Mucosa of rectum (tissue), 2 donors: ENCODE measurements around the gene PDE6B.
"Not testable (repeated sequence)": the region's sequence is repeated elsewhere in the genome, so short reads cannot be mapped to it uniquely, and the experiment has no call there.

Experiments used
- H3K27ac ChIP-seq, 2 donors: one replicate each; pipeline ENCODE4 v1.7.0; 2013; ENCODE audit warnings: inconsistent platforms in 2 of 2, low read depth in 2 of 2, low read length in 2 of 2
- H3K27me3 ChIP-seq, 2 donors: one replicate each; pipeline ENCODE4 v1.7.0; 2013; ENCODE audit warnings: low read length in 2 of 2; ENCODE audit not compliant: control insufficient read depth in 2 of 2, insufficient read depth in 2 of 2
- H3K36me3 ChIP-seq, 2 donors: one replicate each; pipeline ENCODE4 v1.7.0; 2013; ENCODE audit warnings: low read length in 2 of 2; ENCODE audit not compliant: control insufficient read depth in 2 of 2, insufficient read depth in 2 of 2
- H3K4me1 ChIP-seq, 2 donors: one replicate each; pipeline ENCODE4 v1.7.0; 2013; ENCODE audit warnings: low read length in 2 of 2, mild to moderate bottlenecking in 1 of 2; ENCODE audit not compliant: control insufficient read depth in 2 of 2, insufficient read depth in 2 of 2
- H3K4me3 ChIP-seq, 2 donors: one replicate each; pipeline ENCODE4 v1.7.0; 2013; ENCODE audit warnings: low read length in 2 of 2
- H3K9ac ChIP-seq, 2 donors: one replicate each; pipeline ENCODE4 v1.7.0; 2013; ENCODE audit warnings: low read length in 2 of 2, low read depth in 1 of 2, mild to moderate bottlenecking in 1 of 2
- H3K9me3 ChIP-seq, 2 donors: one replicate each; pipeline ENCODE4 v1.7.0; 2013; ENCODE audit warnings: low read length in 2 of 2; ENCODE audit not compliant: control insufficient read depth in 2 of 2
- donor health status: healthy.
- donor health status: Normal muscosa, but diverticular disease.

The PDE6B gene

DNA sequence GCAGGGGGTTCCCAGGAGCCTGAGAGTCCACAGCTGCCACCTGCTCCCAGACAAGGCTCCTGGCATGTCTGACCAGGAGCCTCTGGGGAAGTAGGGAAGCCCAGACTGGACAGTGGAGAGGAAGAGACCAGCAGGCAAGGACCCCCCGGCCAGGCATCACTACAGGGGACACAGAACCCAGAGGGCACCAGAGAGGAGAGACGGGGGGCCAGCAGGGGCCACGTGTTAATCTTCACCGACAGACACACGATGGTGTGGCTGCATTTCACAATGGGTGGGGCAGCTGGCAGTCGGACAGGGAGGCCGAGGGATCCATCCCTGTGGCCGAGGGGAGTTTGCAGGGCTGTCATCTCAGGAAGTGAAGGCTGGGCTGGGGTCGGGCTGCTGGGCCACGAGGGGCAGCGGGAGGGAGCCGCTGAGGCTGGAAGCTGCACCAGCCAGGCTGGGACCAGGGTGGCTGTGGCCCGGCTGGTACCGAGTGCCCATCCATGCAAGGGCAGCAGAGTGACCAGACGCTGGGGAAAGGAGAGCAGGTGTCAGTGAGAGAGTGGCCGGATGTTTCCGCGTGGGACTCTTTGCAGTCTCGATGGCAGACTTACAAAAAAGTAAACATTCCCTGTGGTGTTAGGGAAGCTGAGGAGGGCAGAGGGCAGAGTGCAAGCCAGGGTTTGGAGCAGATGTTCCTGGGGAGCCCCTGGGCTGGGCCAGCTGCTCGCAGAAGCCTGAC lies 4.7 kb downstream of the PDE6B start:
- Histone ChIP-seq H3K9ac (no peak overlapping the region), H3K36me3 (no peaks in the 10 kb centered on the region), H3K27me3 (no peaks in the 10 kb centered on the region), H3K4me1 (no peaks in the 10 kb centered on the region), H3K4me3 (no peak overlapping the region), H3K27ac (no peak overlapping the region), H3K9me3 (no peaks in the 10 kb centered on the region)

DNA sequence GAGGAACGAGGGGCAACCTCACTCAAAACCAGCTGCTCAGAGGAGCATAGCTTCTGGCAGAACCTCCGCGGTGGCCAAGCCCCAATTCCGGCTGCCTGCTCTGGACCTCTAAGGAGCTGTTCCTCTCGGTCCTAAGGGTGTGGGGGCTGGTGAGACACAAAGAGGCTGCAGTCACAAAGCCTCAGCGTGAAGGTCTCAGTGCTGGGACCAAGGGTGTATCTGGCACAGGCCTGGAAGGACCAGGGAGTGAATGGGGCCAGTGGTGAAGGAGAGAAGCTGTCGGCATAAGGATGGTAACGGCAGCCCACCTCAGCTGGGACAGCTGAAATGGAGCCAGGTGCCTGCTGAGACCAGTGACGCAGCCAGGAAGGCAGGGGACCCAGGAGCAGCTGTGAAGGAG lies 5.3 kb downstream of the PDE6B start:
- H3K9ac ChIP-seq: no peak overlapping the region
- H3K4me1 ChIP-seq: no peaks in the 10 kb centered on the region
- no peak overlapping the region for H3K4me3 ChIP-seq
- no peaks in the 10 kb centered on the region for H3K9me3 ChIP-seq
- no peaks in the 10 kb centered on the region for H3K36me3 ChIP-seq
- no peaks in the 10 kb centered on the region for H3K27me3 ChIP-seq
- H3K27ac ChIP-seq: no peak overlapping the region

DNA sequence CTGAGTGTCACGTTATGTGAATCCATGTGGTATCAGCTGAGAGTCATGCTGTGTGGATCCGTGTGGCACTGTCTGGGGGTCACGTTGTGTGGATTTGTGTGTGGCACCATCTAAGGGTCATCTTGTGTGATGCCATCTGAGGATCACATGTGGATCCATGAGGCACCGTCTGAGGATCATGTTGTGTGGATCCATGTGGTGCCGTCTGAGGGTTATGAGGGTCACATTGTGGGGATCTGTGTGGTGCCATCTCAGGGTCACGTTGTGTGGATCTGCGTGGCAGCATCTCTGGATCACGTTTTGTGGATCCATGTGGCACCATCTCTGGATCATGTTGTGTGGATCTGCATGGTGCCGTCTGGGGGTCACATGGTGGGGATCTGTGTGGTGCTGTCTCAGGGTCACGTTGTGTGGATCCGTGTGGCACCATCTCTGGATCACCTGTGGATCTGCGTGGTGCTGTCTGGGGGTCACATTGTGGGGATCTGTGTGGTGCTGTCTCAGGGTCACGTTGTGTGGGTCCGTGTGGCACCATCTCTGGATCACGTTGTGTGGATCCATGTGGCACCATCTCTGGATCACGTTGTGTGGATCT lies 6.9 kb downstream of the PDE6B start:
- Histone ChIP-seq H3K36me3 (no peaks in the 10 kb centered on the region), H3K4me1 (no peaks in the 10 kb centered on the region), H3K9me3 (no peaks in the 10 kb centered on the region), H3K27ac (no peak overlapping the region), H3K4me3 (no peak overlapping the region), H3K9ac (no peak overlapping the region), H3K27me3 (no peaks in the 10 kb centered on the region)

DNA sequence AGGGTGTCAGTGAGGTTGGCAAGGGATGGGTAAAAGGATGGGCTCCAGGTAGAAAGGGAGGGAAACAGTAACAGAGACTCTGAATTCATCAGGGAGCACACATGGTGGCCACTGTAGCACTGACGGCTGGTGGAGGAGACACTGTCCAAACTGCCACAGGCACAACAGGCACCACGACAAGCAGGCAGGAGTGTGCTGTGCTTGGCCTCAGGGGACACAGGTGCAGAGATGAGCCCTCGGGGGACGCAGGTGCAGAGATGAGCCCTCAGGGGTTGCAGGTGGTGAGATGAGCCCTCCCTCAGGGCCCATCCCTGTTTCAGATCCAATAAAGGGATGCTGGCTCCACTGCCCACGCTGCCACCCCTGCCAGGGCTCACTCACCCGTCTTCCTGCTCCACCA lies 7.6 kb downstream of the PDE6B start:
- no peak overlapping the region for H3K9ac ChIP-seq
- no peaks in the 10 kb centered on the region for H3K27me3 ChIP-seq
- no peak overlapping the region for H3K4me3 ChIP-seq
- no peak overlapping the region for H3K27ac ChIP-seq
- H3K9me3 ChIP-seq: no peaks in the 10 kb centered on the region
- no peaks in the 10 kb centered on the region for H3K4me1 ChIP-seq
- H3K36me3 ChIP-seq: no peaks in the 10 kb centered on the region

DNA sequence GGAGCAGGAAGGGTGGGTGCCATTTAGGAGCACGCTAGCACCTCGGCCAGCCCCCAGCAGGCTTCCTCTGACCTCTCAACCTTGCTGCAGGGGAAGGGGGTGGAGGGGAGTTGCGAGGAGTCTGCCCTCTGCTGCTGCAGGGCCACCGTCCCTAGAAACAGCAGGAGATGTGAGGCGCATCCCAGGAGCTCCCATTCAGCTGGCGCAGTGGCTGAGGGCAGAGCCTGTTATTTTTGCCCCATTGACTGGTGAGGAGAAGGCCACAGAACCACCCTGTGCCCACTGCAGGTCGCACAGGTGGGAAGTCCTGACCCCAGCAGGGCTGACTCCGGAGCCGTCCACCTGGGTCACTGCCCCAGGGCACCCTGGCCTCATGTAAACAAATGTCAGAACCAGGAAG lies 8.0 kb downstream of the PDE6B start:
- Histone ChIP-seq H3K36me3 (no peaks in the 10 kb centered on the region), H3K27ac (no peak overlapping the region), H3K9ac (no peak overlapping the region), H3K9me3 (no peaks in the 10 kb centered on the region), H3K4me3 (no peak overlapping the region), H3K4me1 (no peaks in the 10 kb centered on the region), H3K27me3 (no peaks in the 10 kb centered on the region)

DNA sequence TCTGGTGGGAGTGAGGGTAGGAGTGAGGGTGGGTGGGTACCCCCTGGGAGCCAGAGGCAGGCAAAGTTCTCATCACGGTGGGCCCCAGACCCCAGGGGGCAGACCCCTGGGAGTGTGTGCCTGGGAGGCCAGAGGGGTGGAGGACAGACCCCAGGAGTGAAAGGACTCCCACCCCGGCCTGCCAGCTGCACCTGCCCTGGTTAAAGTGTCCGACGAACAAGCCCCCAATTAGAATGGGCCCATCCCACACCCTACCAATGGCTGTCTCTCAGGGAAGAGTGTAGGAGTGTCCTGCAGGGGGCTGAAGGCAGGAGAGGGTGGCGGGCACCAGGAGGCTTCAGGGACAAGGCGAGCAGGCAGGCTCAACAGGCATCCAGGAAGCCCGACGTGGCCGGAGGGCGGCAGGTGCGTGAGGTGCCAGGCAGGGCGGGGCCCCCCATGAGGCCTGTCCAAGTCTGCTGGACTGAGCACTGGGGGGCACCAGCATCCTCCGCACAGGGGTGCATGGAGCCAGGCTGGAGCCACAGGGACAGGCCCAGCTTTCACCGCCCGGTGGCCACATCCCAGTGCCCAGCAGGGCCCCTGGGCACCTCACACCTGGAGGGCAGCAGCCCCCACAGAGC lies 8.7 kb downstream of the PDE6B start:
- H3K4me3 ChIP-seq: no peak overlapping the region
- H3K36me3 ChIP-seq: no peaks in the 10 kb centered on the region
- H3K9me3 ChIP-seq: no peaks in the 10 kb centered on the region
- no peaks in the 10 kb centered on the region for H3K4me1 ChIP-seq
- H3K9ac ChIP-seq: no peak overlapping the region
- H3K27me3 ChIP-seq: no peaks in the 10 kb centered on the region
- H3K27ac ChIP-seq: no peak overlapping the region

DNA sequence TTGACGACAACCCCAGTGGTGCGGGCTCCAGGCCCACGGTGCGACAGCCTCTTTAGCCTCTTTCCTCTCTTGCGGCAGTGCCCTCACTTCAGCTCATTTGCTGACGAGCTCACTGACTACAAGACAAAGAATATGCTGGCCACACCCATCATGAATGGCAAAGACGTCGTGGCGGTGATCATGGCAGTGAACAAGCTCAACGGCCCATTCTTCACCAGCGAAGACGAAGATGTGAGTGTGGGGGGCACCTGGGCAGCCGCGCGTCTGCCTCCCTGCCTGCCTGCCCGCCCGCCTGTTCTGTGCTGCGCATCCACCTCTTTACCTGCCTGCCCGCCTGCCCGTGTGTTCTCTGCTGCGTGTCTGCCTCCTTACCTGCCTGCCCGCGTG lies 9.2 kb downstream of the PDE6B start:
- Histone ChIP-seq H3K4me3 (no peak overlapping the region), H3K9ac (no peak overlapping the region), H3K36me3 (no peaks in the 10 kb centered on the region), H3K27ac (no peak overlapping the region), H3K4me1 (no peaks in the 10 kb centered on the region), H3K27me3 (no peaks in the 10 kb centered on the region), H3K9me3 (no peaks in the 10 kb centered on the region)

DNA sequence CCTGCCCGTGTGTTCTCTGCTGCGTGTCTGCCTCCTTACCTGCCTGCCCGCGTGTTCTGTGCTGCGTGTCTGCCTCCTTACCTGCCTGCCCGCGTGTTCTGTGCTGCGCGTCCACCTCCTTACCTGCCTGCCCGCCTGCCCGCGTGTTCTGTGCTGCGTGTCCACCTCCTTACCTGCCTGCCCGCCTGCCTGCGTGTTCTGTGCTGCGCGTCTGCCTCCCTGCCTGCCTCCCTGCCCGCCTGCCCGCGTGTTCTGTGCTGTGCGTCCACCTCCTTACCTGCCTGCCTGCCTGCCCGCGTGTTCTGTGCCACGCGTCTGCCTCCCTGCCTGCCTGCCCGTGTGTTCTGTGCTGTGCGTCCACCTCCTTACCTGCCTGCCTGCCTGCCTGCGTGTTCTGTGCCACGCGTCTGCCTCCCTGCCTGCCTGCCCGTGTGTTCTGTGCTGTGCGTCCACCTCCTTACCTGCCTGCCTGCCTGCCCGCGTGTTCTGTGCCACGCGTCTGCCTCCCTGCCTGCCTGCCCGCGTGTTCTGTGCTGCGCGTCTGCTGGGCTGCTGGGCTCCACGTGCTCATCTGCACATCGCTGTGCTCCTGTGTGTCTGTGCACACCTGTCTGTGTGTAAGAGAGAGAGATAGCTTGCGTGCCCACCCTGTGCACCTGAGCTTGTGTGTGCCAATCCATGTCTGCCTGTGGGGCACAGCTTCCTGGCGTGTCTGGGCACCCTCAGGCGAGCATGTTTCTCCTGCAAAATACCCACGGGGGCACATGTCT lies 9.9 kb downstream of the PDE6B start:
- not testable (repeated sequence) for H3K9ac ChIP-seq, H3K4me1 ChIP-seq, H3K36me3 ChIP-seq, H3K27ac ChIP-seq, H3K27me3 ChIP-seq, H3K4me3 ChIP-seq, H3K9me3 ChIP-seq

DNA sequence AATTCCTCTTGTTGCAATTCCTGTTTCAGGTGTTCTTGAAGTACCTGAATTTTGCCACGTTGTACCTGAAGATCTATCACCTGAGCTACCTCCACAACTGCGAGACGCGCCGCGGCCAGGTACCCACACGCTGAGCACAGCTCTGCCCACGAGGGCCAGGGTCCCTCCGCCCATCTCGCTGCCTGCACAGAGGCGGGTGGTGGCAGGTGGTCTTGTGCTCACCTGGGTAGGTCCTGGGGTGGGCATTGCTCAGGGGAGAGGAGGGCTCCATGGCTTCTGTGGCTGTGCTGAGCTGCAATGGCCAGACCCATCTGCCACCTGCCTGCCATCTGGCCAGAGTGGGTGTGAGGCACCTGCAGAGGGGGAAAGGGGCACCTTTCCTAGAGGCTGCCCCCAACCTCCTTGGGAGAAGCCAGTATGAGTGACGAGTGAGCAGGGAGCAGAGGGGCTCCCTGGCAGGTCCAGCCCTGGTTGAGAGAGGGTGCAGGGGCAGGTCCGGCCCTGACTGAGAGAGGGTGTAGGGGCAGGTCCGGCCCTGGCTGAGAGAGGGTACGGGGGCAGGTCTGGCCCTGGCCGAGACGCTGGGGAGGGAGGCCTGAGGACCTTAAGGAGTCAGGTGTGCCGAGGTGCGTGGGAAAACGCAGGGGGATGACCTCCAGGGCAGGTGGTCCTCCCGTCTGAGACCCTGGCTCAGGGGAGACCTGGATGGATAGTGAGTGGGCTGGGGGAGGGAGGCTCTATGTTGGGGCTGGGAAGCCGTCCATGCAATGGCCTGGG lies 10.7 kb downstream of the PDE6B start:
- no peak overlapping the region for H3K4me3 ChIP-seq
- H3K9me3 ChIP-seq: no peaks in the 10 kb centered on the region
- no peak overlapping the region for H3K9ac ChIP-seq
- no peaks in the 10 kb centered on the region for H3K27me3 ChIP-seq
- no peaks in the 10 kb centered on the region for H3K4me1 ChIP-seq
- H3K27ac ChIP-seq: no peak overlapping the region
- H3K36me3 ChIP-seq: no peaks in the 10 kb centered on the region
